Lower lobe of right lung (tissue), 2 donors: Measurements from ENCODE around the gene PPWD1. TPM values are rescaled to one million over a fixed set of nuclear protein-coding genes. Genes with fewer than 3 reads are reported as not detected.
"Not testable (repeated sequence)": the region's sequence is repeated elsewhere in the genome, so short reads cannot be mapped to it uniquely, and the experiment has no call there.

ENCODE experiments used
- ATAC-seq, 2 donors: fragments of 200-7000 bp; cut with Tn5 transposase; one replicate each; pipeline ENCODE4 v1.9.1; 2020 to 2022; ENCODE audit warnings: mild to moderate bottlenecking in 2 of 2, moderate library complexity in 2 of 2
- DNase-seq: peaks from one replicate; pipeline ENCODE4 v3.0.0-alpha.2; 2020
- H3K27ac ChIP-seq: fragments of 200-600 bp; one replicate; pipeline ENCODE4 v1.8.0; 2022
- H3K27me3 ChIP-seq: fragments of 200-600 bp; one replicate; pipeline ENCODE4 v1.8.0; 2022; ENCODE audit warnings: low read depth
- H3K36me3 ChIP-seq: fragments of 200-600 bp; one replicate; pipeline ENCODE4 v1.8.0; 2022; ENCODE audit warnings: mild to moderate bottlenecking
- H3K4me1 ChIP-seq: fragments of 200-600 bp; one replicate; pipeline ENCODE4 v1.8.0; 2022
- H3K4me3 ChIP-seq: fragments of 200-600 bp; one replicate; pipeline ENCODE4 v1.8.0; 2022; ENCODE audit warnings: mild to moderate bottlenecking
- H3K9me3 ChIP-seq: fragments of 200-600 bp; one replicate; pipeline ENCODE4 v1.8.0; 2022
- intact Hi-C: fragments of 100-400 bp; cut with DNase I; formaldehyde crosslinking; loops from one replicate; pipeline ENCODE4 v1.11.0; 2022
- total RNA-seq: library from RNA; stranded (reverse); fragmentation: NEBNext Ultra II Directional; extraction: Animal tissue kit (Norgen Biotek cat#: 25700); gene quantifications from one replicate; pipeline ENCODE4 v1.2.1, GENCODE V29; 2021
- TF ChIP-seq, protein P1 (sequence below): fragments of 200-600 bp; IDR thresholded peaks from one replicate; pipeline ENCODE4 v1.8.0; 2022; ENCODE audit warnings: antibody characterized with exemption, mild to moderate bottlenecking
- donor health status: DM: no; HTN: yes; CAD: no; lungs with severe emphysema.

The PPWD1 gene
- total RNA-seq, 1 donor from 2014 or later, result 39.2 TPM

GRCh38 chr5:65588694-65589093 is 25.6 kb downstream of the PPWD1 start:
- TF ChIP-seq, protein P1, sequence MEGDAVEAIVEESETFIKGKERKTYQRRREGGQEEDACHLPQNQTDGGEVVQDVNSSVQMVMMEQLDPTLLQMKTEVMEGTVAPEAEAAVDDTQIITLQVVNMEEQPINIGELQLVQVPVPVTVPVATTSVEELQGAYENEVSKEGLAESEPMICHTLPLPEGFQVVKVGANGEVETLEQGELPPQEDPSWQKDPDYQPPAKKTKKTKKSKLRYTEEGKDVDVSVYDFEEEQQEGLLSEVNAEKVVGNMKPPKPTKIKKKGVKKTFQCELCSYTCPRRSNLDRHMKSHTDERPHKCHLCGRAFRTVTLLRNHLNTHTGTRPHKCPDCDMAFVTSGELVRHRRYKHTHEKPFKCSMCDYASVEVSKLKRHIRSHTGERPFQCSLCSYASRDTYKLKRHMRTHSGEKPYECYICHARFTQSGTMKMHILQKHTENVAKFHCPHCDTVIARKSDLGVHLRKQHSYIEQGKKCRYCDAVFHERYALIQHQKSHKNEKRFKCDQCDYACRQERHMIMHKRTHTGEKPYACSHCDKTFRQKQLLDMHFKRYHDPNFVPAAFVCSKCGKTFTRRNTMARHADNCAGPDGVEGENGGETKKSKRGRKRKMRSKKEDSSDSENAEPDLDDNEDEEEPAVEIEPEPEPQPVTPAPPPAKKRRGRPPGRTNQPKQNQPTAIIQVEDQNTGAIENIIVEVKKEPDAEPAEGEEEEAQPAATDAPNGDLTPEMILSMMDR, result no peak
- no peak for ATAC-seq
- H3K9me3 ChIP-seq, result no peaks in the 10 kb centered on the region
- DNase-seq, result no peak
- no peaks in the 10 kb centered on the region for H3K27me3 ChIP-seq
- no peak overlapping the region for H3K27ac ChIP-seq
- H3K36me3 ChIP-seq, result peaks cover 99% of the 10 kb centered on the region
- intact Hi-C loops, result no loop called here
- H3K4me3 ChIP-seq, result no peak overlapping the region
- H3K4me1 ChIP-seq, result no peaks in the 10 kb centered on the region

GRCh38 chr5:65601761-65602160 is 38.7 kb downstream of the PPWD1 start:
- H3K4me3 ChIP-seq, H3K9me3 ChIP-seq, intact Hi-C loops: not testable (repeated sequence)

DNA sequence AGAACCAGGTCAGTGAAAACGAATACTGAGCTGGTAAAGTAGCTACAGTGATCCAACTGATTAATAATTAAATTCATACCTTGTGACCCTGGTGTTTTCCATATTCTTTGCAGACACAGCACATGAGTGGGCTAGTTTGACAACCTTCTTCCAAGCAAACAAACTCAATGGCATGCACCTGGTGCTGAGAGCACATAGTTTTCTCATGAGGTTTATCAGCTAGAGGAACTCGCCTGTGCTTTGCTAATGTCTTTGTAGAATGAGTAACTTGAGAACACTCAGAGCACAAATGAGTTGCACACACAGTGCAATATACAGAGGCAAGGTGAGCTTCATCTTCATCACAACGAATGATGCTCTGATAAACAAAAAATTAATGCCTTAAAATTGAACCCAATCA is 48.4 kb downstream of the PPWD1 start:
- Histone ChIP-seq H3K9me3 (no peaks in the 10 kb centered on the region), H3K36me3 (peaks cover 98% of the 10 kb centered on the region), H3K27ac (no peak overlapping the region), H3K4me1 (no peaks in the 10 kb centered on the region), H3K27me3 (no peaks in the 10 kb centered on the region), H3K4me3 (no peak overlapping the region)
- intact Hi-C loops, result no loop called here
- DNase-seq (no peak), ATAC-seq (peak; percentile 94 to 97)
- TF ChIP-seq, protein P1, result no peak

More at GRCh38 chr5:65601761-65602160, 38.7 kb downstream of the PPWD1 start:
- H3K27me3 ChIP-seq, H3K4me1 ChIP-seq, ATAC-seq, DNase-seq, H3K27ac ChIP-seq: not testable (repeated sequence)
- H3K36me3 ChIP-seq, result peaks cover 92% of the 10 kb centered on the region

GRCh38 chr5:65612298-65612907 is 49.3 kb downstream of the PPWD1 start:
- no peak overlapping the region for H3K27ac ChIP-seq
- peaks cover 95% of the 10 kb centered on the region for H3K36me3 ChIP-seq
- peak; percentile 61 to 62 for ATAC-seq

GRCh38 chr5:65620021-65620420 is 56.9 kb downstream of the PPWD1 start:
- no peak overlapping the region for H3K4me3 ChIP-seq
- H3K9me3 ChIP-seq, result no peaks in the 10 kb centered on the region
- DNase-seq, result no peak
- H3K27ac ChIP-seq, result no peak overlapping the region
- TF ChIP-seq, protein P1, result no peak
- H3K4me1 ChIP-seq, result peaks cover 25% of the 10 kb centered on the region
- H3K36me3 ChIP-seq, result peaks cover 26% of the 10 kb centered on the region
- ATAC-seq, result no peak
- H3K27me3 ChIP-seq, result no peaks in the 10 kb centered on the region
- intact Hi-C loops, result no loop called here

More at GRCh38 chr5:65612298-65612907, 49.3 kb downstream of the PPWD1 start:
- Histone ChIP-seq H3K9me3 (no peaks in the 10 kb centered on the region), H3K27me3 (no peaks in the 10 kb centered on the region), H3K4me3 (no peak overlapping the region), H3K4me1 (no peaks in the 10 kb centered on the region)
- intact Hi-C loops, result no loop called here
- TF ChIP-seq, protein P1, result no peak
- DNase-seq, result no peak

DNA sequence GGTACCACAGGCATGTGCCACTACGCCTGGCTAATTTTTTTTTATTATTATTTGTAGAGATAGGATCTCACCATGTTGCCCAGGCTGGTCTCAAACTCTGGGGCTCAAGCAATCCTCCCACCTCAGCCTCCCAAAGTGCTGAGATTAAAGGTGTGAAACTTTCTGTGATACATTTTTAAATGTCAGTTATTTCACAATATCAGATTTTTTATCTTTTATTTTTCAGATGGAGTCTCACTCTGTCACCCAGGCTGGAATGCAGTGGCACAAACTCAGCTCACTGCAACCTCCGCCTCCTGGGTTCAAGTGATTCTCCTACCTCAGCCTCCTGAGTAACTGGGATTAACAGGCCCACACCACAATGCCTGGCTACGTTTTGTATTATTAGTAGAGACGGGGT is 58.9 kb downstream of the PPWD1 start:
- ATAC-seq, intact Hi-C loops, H3K36me3 ChIP-seq, H3K4me3 ChIP-seq, DNase-seq, H3K27me3 ChIP-seq, H3K27ac ChIP-seq, H3K9me3 ChIP-seq: not testable (repeated sequence)
- peaks cover 38% of the 10 kb centered on the region for H3K4me1 ChIP-seq
